Measurements from ENCODE around the gene TMEM163. TPM values are rescaled to one million over a fixed set of nuclear protein-coding genes. Genes with fewer than 3 reads are reported as not detected.

Gene TMEM163
- total RNA-seq, 4 donors from 2014 or later: 0.27 to 4.7 (median 1.1) TPM

GRCh38 chr2:134558208-134558830, 160.5 kb downstream of the TMEM163 start:
- intact Hi-C loops (cut with DNase I): no loop called here
- TF ChIP-seq, protein P1, sequence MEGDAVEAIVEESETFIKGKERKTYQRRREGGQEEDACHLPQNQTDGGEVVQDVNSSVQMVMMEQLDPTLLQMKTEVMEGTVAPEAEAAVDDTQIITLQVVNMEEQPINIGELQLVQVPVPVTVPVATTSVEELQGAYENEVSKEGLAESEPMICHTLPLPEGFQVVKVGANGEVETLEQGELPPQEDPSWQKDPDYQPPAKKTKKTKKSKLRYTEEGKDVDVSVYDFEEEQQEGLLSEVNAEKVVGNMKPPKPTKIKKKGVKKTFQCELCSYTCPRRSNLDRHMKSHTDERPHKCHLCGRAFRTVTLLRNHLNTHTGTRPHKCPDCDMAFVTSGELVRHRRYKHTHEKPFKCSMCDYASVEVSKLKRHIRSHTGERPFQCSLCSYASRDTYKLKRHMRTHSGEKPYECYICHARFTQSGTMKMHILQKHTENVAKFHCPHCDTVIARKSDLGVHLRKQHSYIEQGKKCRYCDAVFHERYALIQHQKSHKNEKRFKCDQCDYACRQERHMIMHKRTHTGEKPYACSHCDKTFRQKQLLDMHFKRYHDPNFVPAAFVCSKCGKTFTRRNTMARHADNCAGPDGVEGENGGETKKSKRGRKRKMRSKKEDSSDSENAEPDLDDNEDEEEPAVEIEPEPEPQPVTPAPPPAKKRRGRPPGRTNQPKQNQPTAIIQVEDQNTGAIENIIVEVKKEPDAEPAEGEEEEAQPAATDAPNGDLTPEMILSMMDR (IDR thresholded peaks at IDR 0.05): no peak
- TF ChIP-seq POLR2A (IDR thresholded peaks at IDR 0.05): no peak
- WGBS, 2 donors: 61 to 64% methylated on average over 5 of the region's 5 CpGs
- Histone ChIP-seq H3K27ac (no peak overlapping the region), H3K4me3 (replicated peaks in 1 of 3) (no peak overlapping the region), H3K27me3 (no peaks in the 10 kb centered on the region), H3K36me3 (no peaks in the 10 kb centered on the region), H3K9me3 (no peaks in the 10 kb centered on the region), H3K4me1 (no peaks in the 10 kb centered on the region)
- no peak for DNase-seq

GRCh38 chr2:134555411-134555810, 163.4 kb downstream of the TMEM163 start:
- Histone ChIP-seq H3K27me3 (no peaks in the 10 kb centered on the region), H3K4me3 (replicated peaks in 1 of 3) (no peak overlapping the region), H3K36me3 (no peaks in the 10 kb centered on the region), H3K27ac (no peak overlapping the region), H3K9me3 (no peaks in the 10 kb centered on the region), H3K4me1 (no peaks in the 10 kb centered on the region)
- TF ChIP-seq, protein P1 (IDR thresholded peaks at IDR 0.05): no peak
- no peak for TF ChIP-seq POLR2A (IDR thresholded peaks at IDR 0.05)
- no peak for DNase-seq
- WGBS, 2 donors: 91 to 93% methylated on average over 6 of the region's 6 CpGs
- intact Hi-C loops (cut with DNase I): no loop called here

DNA sequence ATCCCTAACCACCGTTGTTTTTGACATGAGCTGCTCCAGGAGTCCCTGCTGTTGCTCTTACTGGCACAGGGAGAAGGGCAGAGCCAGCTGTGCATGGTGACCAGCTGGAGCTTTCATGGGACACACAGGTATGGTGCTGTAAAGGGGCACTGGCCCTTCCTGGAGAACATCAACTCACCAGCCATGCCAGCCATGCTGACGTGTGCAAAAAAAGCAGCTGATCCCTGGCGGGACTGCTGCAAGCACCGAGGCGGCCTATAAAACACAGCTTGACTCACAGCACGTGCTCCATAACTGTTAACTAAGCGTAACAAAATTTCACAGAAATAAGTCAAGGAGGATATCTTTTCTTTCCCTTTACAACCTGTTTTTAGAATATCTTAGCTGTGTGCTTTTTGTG, 165.1 kb downstream of the TMEM163 start:
- no peaks in the 10 kb centered on the region for H3K27me3 ChIP-seq
- no peak overlapping the region for H3K27ac ChIP-seq
- H3K4me3 ChIP-seq (replicated peaks in 1 of 3): no peak overlapping the region
- DNase-seq: no peak
- intact Hi-C loops (cut with DNase I): no loop called here
- no peaks in the 10 kb centered on the region for H3K36me3 ChIP-seq
- H3K4me1 ChIP-seq: no peaks in the 10 kb centered on the region
- H3K9me3 ChIP-seq: no peaks in the 10 kb centered on the region
- TF ChIP-seq, protein P1 (IDR thresholded peaks at IDR 0.05): no peak
- TF ChIP-seq POLR2A (IDR thresholded peaks at IDR 0.05): no peak
- 93 to 98% methylated on average over 7 of the region's 7 CpGs for WGBS, 2 donors

DNA sequence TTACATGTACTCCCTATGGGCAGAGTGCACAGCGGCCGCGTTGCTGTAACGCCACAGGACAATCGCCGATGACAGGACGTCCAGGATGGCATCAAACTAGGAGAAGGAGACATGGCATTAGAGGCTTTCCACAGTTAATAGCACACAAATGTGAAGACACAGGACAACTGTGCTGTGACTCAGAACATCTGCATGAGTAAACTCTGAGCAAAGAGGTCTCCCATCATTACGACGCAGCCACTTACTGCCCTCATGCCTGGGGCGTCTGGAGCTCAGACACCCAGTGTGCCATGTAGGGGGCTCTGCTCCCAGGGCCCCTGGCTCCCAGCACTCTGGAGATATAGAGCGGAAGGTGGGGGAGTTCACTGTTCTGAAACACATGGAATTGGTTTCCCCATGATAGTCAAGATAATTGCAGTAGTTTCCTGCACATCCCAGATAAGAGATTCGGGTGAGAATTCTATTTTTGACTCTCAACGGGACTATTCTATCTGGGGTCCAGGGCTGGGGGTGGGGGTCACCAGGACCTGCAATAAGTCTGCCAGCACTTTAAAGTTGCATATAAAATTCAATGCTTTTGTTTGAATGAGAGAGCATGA, 168.1 kb downstream of the TMEM163 start:
- H3K36me3 ChIP-seq: no peaks in the 10 kb centered on the region
- no peak overlapping the region for H3K27ac ChIP-seq
- 87 to 90% methylated on average over 13 of the region's 13 CpGs for WGBS, 2 donors
- intact Hi-C loops (cut with DNase I): no loop called here
- H3K27me3 ChIP-seq: no peaks in the 10 kb centered on the region
- H3K9me3 ChIP-seq: no peaks in the 10 kb centered on the region
- H3K4me1 ChIP-seq: no peaks in the 10 kb centered on the region
- H3K4me3 ChIP-seq (replicated peaks in 1 of 3): no peak overlapping the region
- TF ChIP-seq, protein P1 (IDR thresholded peaks at IDR 0.05): no peak
- TF ChIP-seq POLR2A (IDR thresholded peaks at IDR 0.05): no peak
- no peak for DNase-seq

GRCh38 chr2:134549104-134549503, 169.7 kb downstream of the TMEM163 start:
- no peak overlapping the region for H3K4me3 ChIP-seq (replicated peaks in 1 of 3)
- no peak for DNase-seq
- intact Hi-C loops (cut with DNase I): no loop called here
- no peaks in the 10 kb centered on the region for H3K4me1 ChIP-seq
- H3K9me3 ChIP-seq: no peaks in the 10 kb centered on the region
- no peak overlapping the region for H3K27ac ChIP-seq
- no peaks in the 10 kb centered on the region for H3K36me3 ChIP-seq
- no peaks in the 10 kb centered on the region for H3K27me3 ChIP-seq
- WGBS, 2 donors: 73 to 74% methylated on average over 3 of the region's 3 CpGs
- TF ChIP-seq POLR2A (IDR thresholded peaks at IDR 0.05): no peak
- TF ChIP-seq, protein P1 (IDR thresholded peaks at IDR 0.05): no peak

All from thyroid gland (tissue), 4 donors.